ENCODE measurements around the gene TTLL11.

Gene TTLL11

GRCh38 chr9:122130837-122131236, 37.7 kb upstream of the TTLL11 start:
- no peak overlapping the region for H3K4me3 ChIP-seq (ENCODE audit: low read length)
- H3K27me3 ChIP-seq (ENCODE audit: control insufficient read depth, insufficient read depth, low read length): peaks cover 2% of the 10 kb centered on the region
- no peaks in the 10 kb centered on the region for H3K36me3 ChIP-seq (ENCODE audit: control insufficient read depth, insufficient read depth, low read length)
- H3K4me1 ChIP-seq (ENCODE audit: control insufficient read depth, insufficient read depth, low read length): peaks cover 5% of the 10 kb centered on the region
- H3K27ac ChIP-seq (ENCODE audit: low read depth, low read length): no peak overlapping the region
- H3K9ac ChIP-seq (ENCODE audit: low read length): no peak overlapping the region

- Histone ChIP-seq H3K4me1 (ENCODE audit: control insufficient read depth, insufficient read depth, low read length) (peaks cover 5% of the 10 kb centered on the region), H3K27me3 (ENCODE audit: control insufficient read depth, insufficient read depth, low read length) (peaks cover 7% of the 10 kb centered on the region), H3K9ac (ENCODE audit: low read length) (no peak overlapping the region), H3K4me3 (ENCODE audit: low read length) (no peak overlapping the region), H3K36me3 (ENCODE audit: control insufficient read depth, insufficient read depth, low read length) (no peaks in the 10 kb centered on the region), H3K27ac (ENCODE audit: low read depth, low read length) (no peak overlapping the region)
These were observed 36.9 kb upstream of the TTLL11 start for GRCh38 chr9:122129969-122130368.

- Histone ChIP-seq H3K4me3 (ENCODE audit: low read length) (no peak overlapping the region), H3K9ac (ENCODE audit: low read length) (no peak overlapping the region), H3K27me3 (ENCODE audit: control insufficient read depth, insufficient read depth, low read length) (peaks cover 7% of the 10 kb centered on the region), H3K36me3 (ENCODE audit: control insufficient read depth, insufficient read depth, low read length) (no peaks in the 10 kb centered on the region), H3K27ac (ENCODE audit: low read depth, low read length) (no peak overlapping the region), H3K4me1 (ENCODE audit: control insufficient read depth, insufficient read depth, low read length) (peaks cover 5% of the 10 kb centered on the region)
These were observed 35.8 kb upstream of the TTLL11 start for GRCh38 chr9:122128969-122129343.

- H3K27me3 ChIP-seq (ENCODE audit: control insufficient read depth, insufficient read depth, low read length): peaks cover 7% of the 10 kb centered on the region
- no peaks in the 10 kb centered on the region for H3K36me3 ChIP-seq (ENCODE audit: control insufficient read depth, insufficient read depth, low read length)
- H3K27ac ChIP-seq (ENCODE audit: low read depth, low read length): no peak overlapping the region
- no peak overlapping the region for H3K9ac ChIP-seq (ENCODE audit: low read length)
- peaks cover 5% of the 10 kb centered on the region for H3K4me1 ChIP-seq (ENCODE audit: control insufficient read depth, insufficient read depth, low read length)
- no peak overlapping the region for H3K4me3 ChIP-seq (ENCODE audit: low read length)
These were observed 35.2 kb upstream of the TTLL11 start for GRCh38 chr9:122128007-122128968.

- Histone ChIP-seq H3K4me3 (ENCODE audit: low read length) (no peak overlapping the region), H3K36me3 (ENCODE audit: control insufficient read depth, insufficient read depth, low read length) (no peaks in the 10 kb centered on the region), H3K4me1 (ENCODE audit: control insufficient read depth, insufficient read depth, low read length) (peaks cover 5% of the 10 kb centered on the region), H3K27me3 (ENCODE audit: control insufficient read depth, insufficient read depth, low read length) (peaks cover 7% of the 10 kb centered on the region), H3K9ac (ENCODE audit: low read length) (no peak overlapping the region), H3K27ac (ENCODE audit: low read depth, low read length) (no peak overlapping the region)
These were observed 34.3 kb upstream of the TTLL11 start for GRCh38 chr9:122127396-122127798.

GRCh38 chr9:122126331-122127261, 33.5 kb upstream of the TTLL11 start:
- H3K27me3 ChIP-seq (ENCODE audit: control insufficient read depth, insufficient read depth, low read length): peaks cover 7% of the 10 kb centered on the region
- no peak overlapping the region for H3K9ac ChIP-seq (ENCODE audit: low read length)
- peak overlapping the region; percentile 49 for H3K4me3 ChIP-seq (ENCODE audit: low read length)
- no peak overlapping the region for H3K27ac ChIP-seq (ENCODE audit: low read depth, low read length)
- no peaks in the 10 kb centered on the region for H3K36me3 ChIP-seq (ENCODE audit: control insufficient read depth, insufficient read depth, low read length)
- H3K4me1 ChIP-seq (ENCODE audit: control insufficient read depth, insufficient read depth, low read length): peaks cover 3% of the 10 kb centered on the region

- H3K4me3 ChIP-seq (ENCODE audit: low read length): no peak overlapping the region
These were observed 32.6 kb upstream of the TTLL11 start for GRCh38 chr9:122125509-122126330.

GRCh38 chr9:122125158-122125508, 32.0 kb upstream of the TTLL11 start:
- Histone ChIP-seq H3K27ac (ENCODE audit: low read depth, low read length) (no peak overlapping the region), H3K4me1 (ENCODE audit: control insufficient read depth, insufficient read depth, low read length) (no peaks in the 10 kb centered on the region), H3K4me3 (ENCODE audit: low read length) (no peak overlapping the region), H3K36me3 (ENCODE audit: control insufficient read depth, insufficient read depth, low read length) (no peaks in the 10 kb centered on the region), H3K9ac (ENCODE audit: low read length) (no peak overlapping the region), H3K27me3 (ENCODE audit: control insufficient read depth, insufficient read depth, low read length) (peaks cover 7% of the 10 kb centered on the region)

More at GRCh38 chr9:122125509-122126330, 32.6 kb upstream of the TTLL11 start:
- no peaks in the 10 kb centered on the region for H3K4me1 ChIP-seq (ENCODE audit: control insufficient read depth, insufficient read depth, low read length)
- no peak overlapping the region for H3K27ac ChIP-seq (ENCODE audit: low read depth, low read length)
- H3K9ac ChIP-seq (ENCODE audit: low read length): no peak overlapping the region
- peaks cover 7% of the 10 kb centered on the region for H3K27me3 ChIP-seq (ENCODE audit: control insufficient read depth, insufficient read depth, low read length)
- H3K36me3 ChIP-seq (ENCODE audit: control insufficient read depth, insufficient read depth, low read length): no peaks in the 10 kb centered on the region

GRCh38 chr9:122124528-122124927, 31.4 kb upstream of the TTLL11 start:
- Histone ChIP-seq H3K36me3 (ENCODE audit: control insufficient read depth, insufficient read depth, low read length) (no peaks in the 10 kb centered on the region), H3K4me1 (ENCODE audit: control insufficient read depth, insufficient read depth, low read length) (no peaks in the 10 kb centered on the region), H3K27ac (ENCODE audit: low read depth, low read length) (no peak overlapping the region), H3K4me3 (ENCODE audit: low read length) (no peak overlapping the region), H3K27me3 (ENCODE audit: control insufficient read depth, insufficient read depth, low read length) (peaks cover 7% of the 10 kb centered on the region), H3K9ac (ENCODE audit: low read length) (no peak overlapping the region)

GRCh38 chr9:122124048-122124447, 30.9 kb upstream of the TTLL11 start:
- H3K4me1 ChIP-seq (ENCODE audit: control insufficient read depth, insufficient read depth, low read length): no peaks in the 10 kb centered on the region

GRCh38 chr9:122122903-122123632, 30.0 kb upstream of the TTLL11 start:
- no peak overlapping the region for H3K4me3 ChIP-seq (ENCODE audit: low read length)
- no peaks in the 10 kb centered on the region for H3K36me3 ChIP-seq (ENCODE audit: control insufficient read depth, insufficient read depth, low read length)
- H3K27me3 ChIP-seq (ENCODE audit: control insufficient read depth, insufficient read depth, low read length): peaks cover 7% of the 10 kb centered on the region
- H3K27ac ChIP-seq (ENCODE audit: low read depth, low read length): no peak overlapping the region
- no peaks in the 10 kb centered on the region for H3K4me1 ChIP-seq (ENCODE audit: control insufficient read depth, insufficient read depth, low read length)
- H3K9ac ChIP-seq (ENCODE audit: low read length): no peak overlapping the region

More at GRCh38 chr9:122124048-122124447, 30.9 kb upstream of the TTLL11 start:
- Histone ChIP-seq H3K27me3 (ENCODE audit: control insufficient read depth, insufficient read depth, low read length) (peaks cover 7% of the 10 kb centered on the region), H3K36me3 (ENCODE audit: control insufficient read depth, insufficient read depth, low read length) (no peaks in the 10 kb centered on the region), H3K27ac (ENCODE audit: low read depth, low read length) (no peak overlapping the region), H3K4me3 (ENCODE audit: low read length) (no peak overlapping the region), H3K9ac (ENCODE audit: low read length) (no peak overlapping the region)
